KOPT-K1 (cell line): ENCODE measurements around the gene PTP4A2.

Source experiments
- H3K27ac ChIP-seq: fragments of 200-600 bp; sonication (generic); 2 replicates; pipeline ENCODE4 v1.5.1; 2016; ENCODE audit warnings: antibody characterized with exemption, mild to moderate bottlenecking, low read depth, low read length; ENCODE audit not compliant: poor library complexity, severe bottlenecking
- H3K36me3 ChIP-seq: fragments of 200-600 bp; sonication (generic); 2 replicates; pipeline ENCODE4 v1.5.1; 2017; ENCODE audit warnings: antibody characterized with exemption, mild to moderate bottlenecking, low read length, moderate library complexity; ENCODE audit not compliant: insufficient read depth
- H3K9me3 ChIP-seq: fragments of 200-600 bp; sonication (generic); 2 replicates; pipeline ENCODE4 v1.5.1; 2017; ENCODE audit warnings: antibody characterized with exemption, low read length, mild to moderate bottlenecking; ENCODE audit not compliant: insufficient read depth, poor library complexity, severe bottlenecking

The PTP4A2 gene

DNA sequence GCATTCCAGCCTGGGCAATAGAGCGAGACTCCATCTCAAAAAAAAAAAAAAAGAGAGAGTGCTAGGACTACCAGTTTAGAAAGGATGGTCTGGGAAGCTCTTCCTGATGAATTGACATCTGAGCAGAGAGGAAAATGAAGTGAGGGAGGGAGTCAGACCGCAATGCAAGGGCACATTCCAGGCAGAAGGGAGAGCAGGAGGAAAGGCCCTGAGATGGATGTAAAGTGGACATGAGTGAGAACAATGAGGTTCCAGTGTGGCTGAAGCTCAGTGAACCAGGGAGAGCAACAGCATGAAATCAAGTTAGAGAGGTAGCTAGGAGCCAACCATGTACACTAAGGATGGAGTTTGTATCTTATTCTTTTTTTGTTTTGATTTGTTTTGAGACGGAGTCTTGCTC lies 66.5 kb downstream of the PTP4A2 start:
- peak overlapping the region; percentile 65 for H3K27ac ChIP-seq
- H3K36me3 ChIP-seq = no peaks in the 10 kb centered on the region
- H3K9me3 ChIP-seq = no peaks in the 10 kb centered on the region

DNA sequence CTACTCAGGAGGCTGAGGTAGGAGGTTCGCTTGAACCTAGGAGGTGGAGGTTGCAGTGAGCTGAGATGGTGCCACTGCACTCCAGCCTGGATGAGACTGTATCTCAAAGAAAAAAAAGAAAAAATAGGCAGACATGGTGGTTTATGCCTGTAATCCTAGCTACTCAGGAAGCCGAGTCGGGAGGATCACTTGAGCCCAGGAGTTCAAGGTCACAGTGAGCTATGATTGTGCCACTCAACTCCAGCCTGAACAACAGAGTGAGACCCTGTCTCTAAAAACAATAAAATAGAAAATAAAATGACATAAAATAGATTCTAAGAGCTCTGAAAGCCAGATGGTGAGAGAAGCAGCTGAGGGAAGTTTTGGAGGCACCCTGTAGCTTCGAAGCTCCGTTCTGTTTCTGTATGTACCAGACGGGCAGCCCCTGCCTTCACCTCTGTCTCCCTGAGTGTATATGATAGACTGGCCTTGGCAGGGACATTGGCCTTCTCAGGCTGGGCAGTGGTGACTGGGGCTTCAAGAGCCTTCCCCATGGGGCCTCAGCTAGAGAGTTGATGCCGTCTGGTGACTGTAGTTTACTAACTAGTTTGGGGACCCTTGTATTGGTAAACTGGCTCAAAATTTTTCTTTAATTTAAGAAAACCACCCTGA lies 68.0 kb downstream of the PTP4A2 start:
- peak overlapping the region; percentile 18 for H3K27ac ChIP-seq
- H3K9me3 ChIP-seq = no peaks in the 10 kb centered on the region
- no peaks in the 10 kb centered on the region for H3K36me3 ChIP-seq

DNA sequence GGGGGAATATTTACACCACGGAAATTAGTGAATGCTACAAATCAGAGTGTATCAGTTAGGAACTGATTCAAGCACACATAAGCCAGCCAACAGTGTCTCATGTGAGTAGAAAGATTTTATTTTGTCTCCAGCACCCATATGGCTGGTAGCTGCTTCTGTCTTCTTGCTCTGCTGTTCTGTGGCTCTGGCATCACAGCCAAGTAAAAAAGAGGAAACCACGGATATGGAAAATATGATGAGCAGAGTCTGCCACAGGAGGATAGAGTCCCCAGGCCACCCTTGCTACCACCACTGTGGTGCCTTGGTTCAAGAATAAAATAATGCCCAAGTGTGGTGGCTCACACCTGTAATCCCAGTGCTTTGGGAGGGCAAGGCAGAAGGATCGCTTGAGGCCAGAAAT lies 68.7 kb downstream of the PTP4A2 start:
- H3K36me3 ChIP-seq = no peaks in the 10 kb centered on the region
- H3K9me3 ChIP-seq = no peaks in the 10 kb centered on the region
- H3K27ac ChIP-seq = peak overlapping the region; percentile 47

DNA sequence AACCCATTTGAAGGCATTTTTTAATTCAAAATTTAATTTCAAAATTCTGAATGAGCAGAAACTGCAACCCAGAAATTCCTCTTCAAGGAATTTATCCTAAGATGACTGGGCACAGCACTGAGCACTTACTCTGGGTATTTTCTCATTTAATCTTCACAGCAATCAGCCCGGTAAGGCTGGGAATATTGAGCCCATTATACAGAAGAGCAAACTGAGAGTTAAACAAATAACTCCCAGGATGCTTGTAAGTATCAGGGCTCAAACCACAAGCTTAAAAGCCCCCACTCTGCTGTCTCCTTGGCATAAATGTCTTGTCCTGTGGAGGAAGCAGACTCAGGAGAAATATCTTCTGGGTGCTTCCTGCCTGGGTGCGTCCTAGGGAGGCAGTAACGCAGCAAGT lies 69.3 kb downstream of the PTP4A2 start:
- H3K9me3 ChIP-seq = no peaks in the 10 kb centered on the region
- peak overlapping the region; percentile 47 for H3K27ac ChIP-seq
- no peaks in the 10 kb centered on the region for H3K36me3 ChIP-seq

DNA sequence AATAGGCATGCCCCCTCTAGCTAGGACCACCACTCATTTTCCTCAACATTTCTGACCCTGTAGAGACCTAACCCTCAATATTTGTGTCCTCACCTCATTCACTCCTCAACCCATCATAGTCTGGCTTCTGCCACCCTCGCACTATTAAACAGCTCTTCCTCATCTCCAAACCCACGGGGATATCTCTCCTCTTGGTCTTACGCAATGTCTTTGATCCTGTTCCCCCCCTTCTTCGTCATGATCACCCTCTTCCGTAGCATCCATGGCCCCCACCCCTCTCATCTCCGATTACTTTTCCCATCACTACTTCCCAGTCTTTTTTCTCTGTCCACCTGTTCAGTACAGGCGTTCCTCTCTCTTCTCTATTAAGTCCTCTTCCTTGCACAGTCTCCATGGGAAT lies 70.6 kb downstream of the PTP4A2 start:
- H3K27ac ChIP-seq = no peak overlapping the region
- H3K36me3 ChIP-seq = no peaks in the 10 kb centered on the region
- no peaks in the 10 kb centered on the region for H3K9me3 ChIP-seq

DNA sequence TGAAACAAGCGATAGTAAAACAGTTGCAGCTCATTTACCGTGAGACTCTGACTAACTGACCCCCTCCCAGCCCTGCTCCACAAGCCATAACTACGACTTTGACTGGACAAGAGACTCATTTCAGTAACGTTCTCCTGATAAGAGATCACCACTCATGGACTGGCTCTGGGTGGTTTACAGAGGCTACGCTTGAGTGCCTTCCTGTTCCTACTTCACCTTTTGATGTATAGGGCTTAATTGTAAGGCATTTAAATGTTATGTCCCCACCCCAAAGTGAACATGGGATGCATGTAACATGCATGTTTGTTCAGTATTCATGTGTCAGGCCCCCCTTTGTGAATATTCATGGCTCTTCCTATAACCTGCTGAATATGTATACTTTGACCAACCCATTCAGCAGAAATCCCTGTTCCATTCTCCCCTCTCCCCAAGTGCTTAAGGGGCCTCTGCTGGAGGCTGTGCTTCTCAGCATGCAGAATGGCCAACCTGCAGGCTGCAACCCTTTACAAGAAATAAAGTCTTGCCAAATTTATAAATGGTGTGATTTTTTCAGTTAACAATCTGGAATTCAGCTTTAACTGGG lies 71.6 kb downstream of the PTP4A2 start:
- no peaks in the 10 kb centered on the region for H3K9me3 ChIP-seq
- peak overlapping the region; percentile 37 for H3K27ac ChIP-seq
- H3K36me3 ChIP-seq = no peaks in the 10 kb centered on the region

DNA sequence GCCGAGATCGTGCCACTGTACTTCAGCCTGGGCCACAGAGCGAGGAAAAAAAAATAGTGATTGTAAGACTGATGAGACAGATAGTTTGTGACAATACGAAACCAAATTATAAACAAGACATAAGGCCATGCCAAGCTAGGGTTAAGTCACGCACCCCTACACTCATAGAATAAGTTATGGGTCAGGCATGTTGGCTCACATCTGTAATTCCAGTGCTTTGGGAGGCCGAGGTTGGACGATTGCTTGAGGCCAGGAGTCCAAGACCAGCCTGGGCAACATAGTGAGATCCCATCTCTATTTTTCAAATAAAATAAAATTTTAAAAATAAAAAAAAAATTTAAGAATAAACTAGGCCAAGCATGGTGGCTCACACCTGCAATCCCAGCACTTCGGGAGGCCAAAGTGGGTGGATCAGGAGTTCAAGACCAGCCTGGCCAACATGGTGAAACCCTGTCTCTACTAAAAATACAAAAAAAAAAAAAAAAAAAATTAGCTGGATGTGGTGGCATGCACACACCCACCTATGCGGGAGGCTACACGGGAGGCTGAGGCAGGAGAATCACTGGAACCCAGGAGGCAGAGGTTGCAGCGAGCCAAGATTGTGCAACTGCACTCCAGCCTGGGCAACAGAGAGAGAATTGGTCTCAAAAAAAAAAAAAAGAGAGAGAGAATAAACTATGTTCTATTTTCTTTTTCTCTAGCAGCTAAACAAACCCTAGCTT lies 72.3 kb downstream of the PTP4A2 start:
- Histone ChIP-seq H3K36me3 (no peaks in the 10 kb centered on the region), H3K27ac (peak overlapping the region; percentile 37), H3K9me3 (no peaks in the 10 kb centered on the region)

DNA sequence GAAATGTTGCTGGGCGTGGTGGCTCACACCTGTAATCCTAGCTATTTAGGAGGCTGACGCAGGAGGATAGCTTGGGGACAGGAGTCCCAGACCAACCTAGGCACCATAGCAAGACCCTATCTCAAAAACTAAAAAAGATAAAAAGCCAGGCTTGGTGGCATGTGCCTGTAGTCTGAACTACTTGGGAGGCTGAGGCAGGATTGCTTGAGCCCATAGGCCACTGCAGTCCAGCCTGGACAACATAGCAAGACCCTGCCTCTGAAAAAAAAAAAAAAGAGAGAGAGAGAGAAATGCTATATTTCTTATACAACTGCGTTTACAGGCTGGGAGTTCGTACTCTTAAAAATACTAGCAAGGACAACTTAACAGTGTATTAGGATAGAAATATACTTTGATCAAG lies 76.1 kb downstream of the PTP4A2 start:
- H3K36me3 ChIP-seq = no peaks in the 10 kb centered on the region
- H3K27ac ChIP-seq = no peak overlapping the region
- no peaks in the 10 kb centered on the region for H3K9me3 ChIP-seq

DNA sequence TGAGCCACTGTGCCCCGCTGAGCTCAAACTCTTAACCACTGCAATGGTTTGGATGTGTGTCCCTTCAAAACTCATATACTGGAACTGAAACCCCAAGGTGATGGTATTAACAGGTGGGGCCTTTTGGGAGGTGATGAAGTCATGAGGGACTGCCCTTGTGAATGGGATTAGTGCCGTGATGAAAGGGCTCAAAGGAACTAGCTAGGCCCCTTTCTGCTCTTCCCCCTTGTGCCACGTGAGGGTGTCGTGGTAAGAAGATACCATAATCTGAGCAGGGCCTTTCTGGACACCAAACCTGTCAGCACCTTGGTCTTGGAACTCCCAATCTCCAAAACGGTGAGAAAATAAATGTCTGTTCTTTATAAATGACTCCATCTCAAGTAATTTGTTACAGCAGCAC lies 76.8 kb downstream of the PTP4A2 start:
- Histone ChIP-seq H3K9me3 (no peaks in the 10 kb centered on the region), H3K36me3 (no peaks in the 10 kb centered on the region), H3K27ac (no peak overlapping the region)

DNA sequence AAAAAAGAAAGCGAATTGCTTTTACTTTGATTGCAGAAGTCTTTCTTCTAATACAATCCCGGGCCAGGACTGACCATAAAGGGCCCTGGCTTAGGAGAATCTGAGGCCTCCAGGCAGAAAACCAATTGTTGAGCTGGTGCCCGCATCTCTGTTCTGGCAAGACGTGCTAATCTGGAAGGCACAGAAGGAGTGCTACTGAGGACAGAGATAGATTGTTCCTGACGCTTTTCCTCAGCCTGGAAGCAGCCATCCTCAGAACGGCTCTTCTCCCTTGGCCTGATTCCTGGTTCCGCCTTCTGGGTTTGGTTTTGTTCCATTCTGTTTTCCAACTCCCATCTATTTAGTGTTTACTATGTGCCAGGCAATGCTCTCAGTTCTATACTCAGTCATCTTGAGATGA lies 77.6 kb downstream of the PTP4A2 start:
- Histone ChIP-seq H3K36me3 (no peaks in the 10 kb centered on the region), H3K9me3 (no peaks in the 10 kb centered on the region), H3K27ac (no peak overlapping the region)

DNA sequence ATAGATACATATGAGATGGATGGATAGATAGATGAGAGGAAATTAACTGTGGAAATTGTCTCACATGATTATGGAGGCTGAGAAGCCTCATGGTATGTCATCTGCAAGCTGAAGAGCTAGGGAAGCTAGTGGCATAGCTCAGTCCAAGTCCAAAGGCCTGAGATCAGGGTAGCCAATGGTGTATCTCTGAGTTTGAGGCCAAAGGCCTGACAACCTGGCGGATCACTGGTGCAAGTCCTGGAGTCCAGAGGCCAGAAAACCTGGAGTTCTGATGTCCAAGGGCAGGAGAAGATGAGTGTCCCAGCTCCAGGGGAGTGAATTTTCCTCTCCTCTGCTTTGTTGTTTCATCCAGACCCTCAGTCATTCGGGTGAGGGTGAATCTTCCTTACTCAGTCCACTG lies 78.4 kb downstream of the PTP4A2 start:
- H3K36me3 ChIP-seq = no peaks in the 10 kb centered on the region
- no peak overlapping the region for H3K27ac ChIP-seq
- H3K9me3 ChIP-seq = no peaks in the 10 kb centered on the region

DNA sequence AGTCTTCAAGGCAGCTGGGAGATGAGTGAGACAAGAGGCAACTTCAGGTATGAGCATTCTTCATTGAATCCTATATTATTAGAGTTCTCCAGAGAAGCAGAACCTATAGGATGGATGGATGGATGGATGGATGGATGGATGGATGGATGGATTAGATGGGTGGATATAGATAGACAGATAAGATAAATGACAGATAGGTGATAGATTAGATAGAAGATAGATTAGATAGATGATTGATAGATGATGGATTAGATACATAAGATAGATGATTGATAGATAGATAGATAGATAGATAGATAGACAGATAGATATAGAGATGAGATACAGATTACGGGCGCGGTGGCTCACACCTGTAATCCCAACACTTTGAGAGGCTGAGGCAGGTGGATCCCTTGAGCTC lies 79.1 kb downstream of the PTP4A2 start:
- Histone ChIP-seq H3K27ac (no peak overlapping the region), H3K9me3 (no peaks in the 10 kb centered on the region), H3K36me3 (no peaks in the 10 kb centered on the region)

DNA sequence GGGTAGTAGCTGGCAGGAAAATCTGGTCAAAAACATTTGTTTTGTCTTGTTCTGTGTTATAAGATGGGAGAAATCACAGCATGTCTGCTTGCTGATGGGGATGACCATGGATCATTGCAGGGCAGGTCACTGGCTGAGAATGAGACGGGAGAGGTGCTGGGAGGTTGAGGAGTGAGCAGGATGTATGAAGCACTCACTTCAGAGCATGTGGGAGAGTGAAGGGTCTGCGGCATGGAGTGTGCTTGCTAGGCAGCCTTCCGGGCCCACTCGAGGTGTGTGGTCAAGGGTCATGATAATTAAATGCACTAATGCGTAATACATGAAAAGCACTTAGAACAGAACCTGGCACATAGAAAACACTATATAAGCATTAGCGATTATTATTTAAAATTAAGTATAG lies 80.3 kb downstream of the PTP4A2 start:
- no peak overlapping the region for H3K27ac ChIP-seq
- H3K36me3 ChIP-seq = no peaks in the 10 kb centered on the region
- H3K9me3 ChIP-seq = no peaks in the 10 kb centered on the region
